ENCODE results near the gene DENND2A. TPM values are rescaled to one million over a fixed set of nuclear protein-coding genes. Genes with fewer than 3 reads are reported as not detected.

DENND2A gene
- total RNA-seq, 2 experiments from 2014 or later = not detected

GRCh38 chr7:140673774-140674155, 33.2 kb upstream of the DENND2A start:
- TF ChIP-seq CTCF (IDR thresholded peaks at IDR 0.05) = no peak
- peak overlapping the region; percentile 78 for H3K27ac Mint-ChIP-seq
- no peak for ATAC-seq
- peak overlapping the region; percentile 86 for H3K4me3 Mint-ChIP-seq
- no peak for DNase-seq
- intact Hi-C loops (cut with micrococcal nuclease) = no loop called here
- H3K4me1 Mint-ChIP-seq (ENCODE audit: low read depth) = peaks cover 35% of the 10 kb centered on the region
- no peaks in the 10 kb centered on the region for H3K9me3 Mint-ChIP-seq
- H3K36me3 Mint-ChIP-seq (ENCODE audit: low read depth) = peaks cover 17% of the 10 kb centered on the region
- POLR2A ChIA-PET = interaction anchor here (1.1 to 3.6 kb wide), 3 partner anchors 11 to 45 kb away, joined by 3 to 14 read pairs (median 3); partner anchors contain the start of gene NDUFB2
- no peaks in the 10 kb centered on the region for H3K27me3 Mint-ChIP-seq
- CTCF ChIA-PET = interaction anchor here (1.1 to 2.3 kb wide), 4 partner anchors 12 to 197 kb away, joined by 3 to 7 read pairs (median 4); no protein-coding TSS in a partner anchor

GRCh38 chr7:140673063-140673773, 32.6 kb upstream of the DENND2A start:
- intact Hi-C loops (cut with micrococcal nuclease) = no loop called here
- TF ChIP-seq CTCF (IDR thresholded peaks at IDR 0.05) = no peak
- DNase-seq (peak; percentile 57), ATAC-seq (peak; percentile 74)
- Mint-ChIP-seq H3K27me3 (no peaks in the 10 kb centered on the region), H3K4me1 (ENCODE audit: low read depth) (peaks cover 35% of the 10 kb centered on the region), H3K9me3 (no peaks in the 10 kb centered on the region), H3K36me3 (ENCODE audit: low read depth) (peaks cover 13% of the 10 kb centered on the region), H3K4me3 (peak overlapping the region; percentile 86), H3K27ac (peak overlapping the region; percentile 78)
- ChIA-PET CTCF (interaction anchor here (1.1 to 2.3 kb wide), 3 partner anchors 13 to 20 kb away, joined by 4 to 7 read pairs (median 4); no protein-coding TSS in a partner anchor), POLR2A (interaction anchor here (1.1 to 3.6 kb wide), 3 partner anchors 11 to 44 kb away, joined by 3 to 14 read pairs (median 3); partner anchors contain the start of gene NDUFB2)

GRCh38 chr7:140672382-140673062, 31.9 kb upstream of the DENND2A start, which contains the start of gene ADCK2:
TSS of gene ADCK2 (plus strand) at chr7:140672945. CDS start at chr7:140673331, 386 bp downstream.
- no peak for TF ChIP-seq CTCF (IDR thresholded peaks at IDR 0.05)
- intact Hi-C loops (cut with micrococcal nuclease) = no loop called here
- peaks cover 6% of the 10 kb centered on the region for H3K36me3 Mint-ChIP-seq (ENCODE audit: low read depth)
- peak within 1 kb of the TSS; percentile 86 for H3K4me3 Mint-ChIP-seq
- H3K4me1 Mint-ChIP-seq (ENCODE audit: low read depth) = peaks cover 33% of the 10 kb centered on the region
- peak within 1 kb of the TSS; percentile 82 for H3K27ac Mint-ChIP-seq
- ChIA-PET POLR2A (interaction anchor here (1.1 to 3.6 kb wide), 2 partner anchors 24 to 44 kb away, joined by 3 to 14 read pairs; partner anchors contain the start of gene NDUFB2), CTCF (interaction anchor here (1.2 to 2.3 kb wide), 2 partner anchors 16 to 19 kb away, joined by 4 to 7 read pairs; no protein-coding TSS in a partner anchor)
- DNase-seq (peak; percentile 68), ATAC-seq (peak; percentile 77)
- H3K27me3 Mint-ChIP-seq = no peaks in the 10 kb centered on the region
- H3K9me3 Mint-ChIP-seq = no peaks in the 10 kb centered on the region

- CTCF ChIA-PET = interaction anchor here (1.2 kb wide), 1 partner anchor 18 kb away, joined by 4 read pairs; no protein-coding TSS in a partner anchor
- H3K4me3 Mint-ChIP-seq = peak overlapping the region; percentile 67
- DNase-seq = no peak
- H3K9me3 Mint-ChIP-seq = no peaks in the 10 kb centered on the region
- POLR2A ChIA-PET = interaction anchor here (3.6 kb wide), 1 partner anchor 25 kb away, joined by 14 read pairs; the partner anchor contains the start of gene NDUFB2
- H3K27ac Mint-ChIP-seq = peak overlapping the region; percentile 82
- peaks cover 33% of the 10 kb centered on the region for H3K4me1 Mint-ChIP-seq (ENCODE audit: low read depth)
- H3K36me3 Mint-ChIP-seq (ENCODE audit: low read depth) = peaks cover 6% of the 10 kb centered on the region
- no peak for TF ChIP-seq CTCF (IDR thresholded peaks at IDR 0.05)
- no peak for ATAC-seq
- H3K27me3 Mint-ChIP-seq = no peaks in the 10 kb centered on the region
- intact Hi-C loops (cut with micrococcal nuclease) = no loop called here
Measured at GRCh38 chr7:140671966-140672365, 31.4 kb upstream of the DENND2A start.

All from activated CD8-positive, alpha-beta T cell treated with anti-CD3 and anti-CD28 coated beads for 36 hours (primary cell).